ENCODE data around the gene MBLAC1.

GRCh38 chr7:100109521-100110163, 17.1 kb upstream of the MBLAC1 start:
- TF ChIP-seq POLR2AphosphoS5 (IDR thresholded peaks at IDR 0.05; ENCODE audit: borderline replicate concordance, low read depth, low read length) (no peak), EZH2 (IDR thresholded peaks at IDR 0.05) (no peak), FOXP2 (optimal IDR thresholded peaks at IDR 0.05; ENCODE audit: control extremely low read depth, extremely low read length, insufficient read depth) (no peak)

All from SK-N-MC (cell line).